SKM-1 treated with dmso at 0.1 percent for 144 hours (cell line): ENCODE results near the gene BLOC1S3.

Experiments used
- DNase-seq: peaks from one replicate; lab custom pipeline; 2025; ENCODE audit not compliant: unreplicated experiment; lab: John Stamatoyannopoulos, UW

Gene BLOC1S3

DNA sequence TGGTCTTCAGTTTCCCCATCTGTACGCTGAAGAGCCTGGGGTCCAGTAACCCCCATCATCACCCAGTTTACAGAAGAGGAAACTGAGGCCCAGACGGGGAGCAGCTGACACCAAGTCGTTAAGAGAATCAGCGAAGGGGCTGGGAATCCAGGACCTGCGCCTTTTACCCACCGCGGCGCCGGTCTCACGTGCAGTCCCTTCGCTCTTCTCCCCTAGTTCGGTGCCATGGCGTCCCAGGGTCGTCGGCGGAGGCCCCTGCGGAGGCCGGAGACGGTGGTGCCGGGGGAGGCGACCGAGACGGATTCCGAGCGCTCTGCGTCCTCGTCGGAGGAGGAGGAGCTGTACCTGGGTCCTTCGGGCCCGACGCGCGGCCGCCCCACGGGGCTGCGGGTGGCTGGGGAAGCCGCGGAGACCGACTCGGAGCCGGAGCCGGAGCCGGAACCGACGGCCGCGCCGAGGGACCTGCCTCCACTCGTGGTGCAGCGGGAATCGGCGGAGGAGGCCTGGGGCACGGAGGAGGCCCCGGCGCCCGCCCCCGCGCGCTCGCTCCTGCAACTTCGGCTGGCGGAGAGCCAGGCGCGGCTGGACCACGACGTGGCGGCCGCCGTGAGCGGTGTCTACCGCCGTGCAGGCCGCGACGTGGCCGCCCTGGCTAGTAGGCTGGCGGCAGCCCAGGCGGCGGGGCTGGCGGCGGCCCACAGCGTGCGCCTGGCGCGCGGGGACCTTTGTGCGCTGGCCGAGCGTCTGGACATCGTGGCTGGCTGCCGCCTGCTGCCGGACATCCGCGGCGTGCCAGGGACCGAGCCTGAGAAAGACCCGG is 698 bp downstream of the BLOC1S3 start:
- DNase-seq: no peak

DNA sequence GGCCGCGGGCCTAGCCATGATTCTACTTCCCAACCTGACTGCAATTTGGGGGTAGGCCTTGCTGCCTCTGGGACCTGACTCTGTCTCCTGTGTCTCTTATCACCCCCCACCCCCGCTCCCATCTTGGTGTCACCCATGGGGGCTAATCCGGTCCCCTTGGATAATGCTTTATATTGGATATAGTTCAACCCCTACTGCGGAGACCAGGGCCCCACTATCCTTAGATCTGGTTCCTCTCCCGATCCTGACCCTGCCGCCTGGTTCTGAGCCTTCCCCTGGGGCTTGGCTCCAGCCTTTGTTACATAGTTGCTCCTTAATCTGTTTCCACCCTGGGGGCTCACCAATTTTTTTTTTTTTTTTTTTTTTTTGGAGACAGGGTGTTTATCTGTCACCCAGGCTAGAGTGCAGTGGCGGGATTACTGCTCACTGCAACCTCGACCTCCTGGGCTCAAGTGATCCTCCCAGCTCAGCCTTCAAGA is 1.3 kb downstream of the BLOC1S3 start:
- no peak for DNase-seq

DNA sequence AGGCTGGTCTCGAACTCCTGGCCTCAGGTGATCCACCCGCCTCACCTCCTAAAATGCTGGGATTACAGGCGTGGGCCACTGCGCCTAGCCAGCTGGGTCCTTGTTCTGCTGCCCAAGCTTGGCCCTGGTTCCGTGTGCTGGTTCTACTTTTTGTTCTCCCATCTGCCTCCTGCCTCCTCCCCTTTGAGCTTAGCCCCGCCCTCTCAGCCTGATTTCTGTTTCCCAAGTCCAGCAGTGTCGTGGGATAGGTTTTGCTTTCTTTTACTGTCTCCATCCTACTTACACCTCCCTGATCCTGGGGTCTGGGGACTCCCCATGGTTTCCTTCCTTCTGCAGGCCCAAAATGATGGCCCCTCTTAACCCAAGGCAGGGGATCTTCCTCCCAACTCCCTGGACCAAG is 2.4 kb downstream of the BLOC1S3 start:
- no peak for DNase-seq

DNA sequence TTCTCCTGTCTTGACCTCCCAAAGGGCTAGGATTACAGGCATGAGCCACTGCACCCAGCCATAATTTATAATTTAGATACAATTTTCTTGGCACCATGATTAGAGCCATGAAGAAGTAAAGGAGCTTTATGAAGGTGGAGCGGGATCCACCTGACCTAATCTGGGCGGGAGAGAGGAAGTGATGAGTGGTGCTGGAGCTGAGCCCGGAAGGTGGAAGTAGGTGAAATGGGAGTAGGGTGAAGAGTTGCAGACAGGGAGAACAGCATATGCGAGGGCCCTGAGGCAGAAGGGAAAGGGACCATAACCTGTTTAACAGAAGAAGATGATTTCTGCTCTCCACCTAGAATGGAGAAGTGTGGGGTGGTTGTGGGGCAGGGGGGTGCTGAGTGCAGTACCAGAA is 4.2 kb downstream of the BLOC1S3 start:
- DNase-seq: no peak

DNA sequence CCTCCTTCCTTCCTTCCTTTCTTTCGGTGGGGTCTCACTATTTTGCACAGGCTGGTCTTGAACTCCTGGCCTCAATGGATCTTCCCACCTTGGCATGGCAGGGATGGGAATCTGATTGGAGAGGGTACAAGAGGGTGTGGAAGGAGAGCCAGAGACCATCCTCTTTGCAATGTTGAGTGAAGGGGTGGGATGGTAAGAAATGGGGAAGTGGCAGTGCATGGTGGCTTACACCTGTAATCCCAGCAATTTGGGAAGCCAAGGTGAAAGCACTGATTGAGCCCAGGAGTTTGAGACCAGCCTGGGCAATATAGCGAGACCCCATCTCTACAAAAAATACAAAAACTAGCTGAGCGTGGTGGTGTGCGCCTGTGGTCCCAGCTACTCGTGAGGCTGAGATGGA is 5.5 kb downstream of the BLOC1S3 start:
- no peak for DNase-seq

DNA sequence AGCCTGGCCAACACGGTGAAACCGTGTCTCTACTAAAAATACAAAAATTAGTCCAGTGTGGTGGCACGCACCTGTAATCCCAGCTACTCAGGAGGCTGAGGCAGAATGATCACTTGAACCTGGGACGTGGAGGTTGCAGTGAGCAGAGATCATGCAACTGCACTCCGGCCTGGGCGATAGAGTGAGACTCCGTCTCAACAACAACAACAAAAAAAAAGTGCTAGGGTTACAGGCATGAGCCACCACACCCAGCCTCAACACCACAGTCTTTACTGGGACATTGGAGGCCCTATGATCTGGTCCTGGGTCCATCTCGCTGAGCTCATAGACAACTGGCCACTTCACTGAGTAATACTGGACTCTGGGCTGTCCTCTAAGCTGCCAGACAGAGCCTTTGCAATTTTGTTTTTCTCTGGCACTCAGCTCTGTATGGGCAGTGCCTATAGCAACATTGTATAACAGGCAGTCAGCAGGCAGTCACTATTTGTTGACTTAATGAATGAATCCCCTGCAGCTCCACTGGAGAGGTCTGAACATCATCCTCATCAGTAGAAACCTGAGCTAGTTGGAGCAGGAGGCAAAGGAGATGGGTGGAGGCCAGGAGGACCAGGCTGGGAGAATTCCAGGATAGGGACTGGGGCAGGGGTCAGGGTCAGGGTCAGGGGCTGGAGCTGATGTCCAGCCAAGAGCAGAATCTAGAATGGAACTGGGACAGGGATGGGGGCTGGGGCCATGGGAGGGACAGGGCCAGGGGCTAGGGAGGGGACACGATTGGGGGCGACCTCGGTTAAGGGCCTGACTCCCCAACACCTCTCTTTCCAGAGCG is 8.1 kb downstream of the BLOC1S3 start:
- no peak for DNase-seq

DNA sequence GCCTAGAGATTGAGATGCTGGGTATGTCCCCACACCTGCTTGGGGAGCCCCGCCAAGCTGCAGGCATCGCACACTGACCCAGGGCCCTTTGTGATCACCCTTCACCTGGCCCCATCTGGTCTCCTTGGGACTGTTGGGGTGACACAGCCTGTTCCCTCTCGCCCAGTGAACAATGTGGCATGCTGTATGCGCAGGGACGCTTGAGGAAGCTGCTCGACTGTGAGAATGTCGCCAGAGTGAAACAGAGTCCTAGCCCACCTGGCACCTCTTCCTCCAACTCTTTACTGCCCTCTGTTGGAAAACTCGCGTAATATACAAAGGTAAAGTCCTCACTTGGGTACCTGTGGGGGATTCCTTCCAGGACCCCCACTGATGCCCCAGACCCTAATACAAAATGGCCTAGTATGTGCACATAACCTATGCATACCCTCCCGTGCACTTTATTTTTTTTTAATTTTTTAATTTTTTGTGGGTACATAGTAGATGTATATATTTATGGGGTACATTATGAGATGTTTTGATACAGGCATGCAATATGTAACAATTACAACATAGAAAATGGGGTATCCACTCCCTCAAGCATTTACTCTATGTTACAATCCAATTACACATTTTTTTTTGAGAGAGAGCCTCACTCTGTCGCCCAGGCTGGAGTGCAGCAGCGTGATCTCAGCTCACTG is 9.0 kb downstream of the BLOC1S3 start:
- DNase-seq: no peak

DNA sequence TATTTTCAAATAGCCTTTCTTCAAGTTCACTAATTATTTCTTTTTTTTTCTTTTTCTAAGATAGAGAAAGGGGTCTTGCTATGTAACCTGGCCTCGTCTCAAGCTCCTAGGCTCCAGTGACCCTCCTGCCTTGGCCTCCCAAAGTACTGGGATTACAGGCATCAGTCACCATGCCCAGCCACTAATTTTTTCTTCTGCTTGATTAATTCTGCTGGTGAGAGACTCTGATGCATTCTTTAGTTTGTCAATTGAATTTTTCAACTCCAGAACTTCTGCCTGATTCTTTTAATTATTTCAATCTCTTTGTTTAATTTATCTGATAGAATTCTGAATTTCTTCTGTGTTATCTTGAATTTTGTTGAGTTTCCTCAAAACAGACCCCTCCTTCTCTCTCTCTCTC is 11.4 kb downstream of the BLOC1S3 start:
- no peak for DNase-seq

DNA sequence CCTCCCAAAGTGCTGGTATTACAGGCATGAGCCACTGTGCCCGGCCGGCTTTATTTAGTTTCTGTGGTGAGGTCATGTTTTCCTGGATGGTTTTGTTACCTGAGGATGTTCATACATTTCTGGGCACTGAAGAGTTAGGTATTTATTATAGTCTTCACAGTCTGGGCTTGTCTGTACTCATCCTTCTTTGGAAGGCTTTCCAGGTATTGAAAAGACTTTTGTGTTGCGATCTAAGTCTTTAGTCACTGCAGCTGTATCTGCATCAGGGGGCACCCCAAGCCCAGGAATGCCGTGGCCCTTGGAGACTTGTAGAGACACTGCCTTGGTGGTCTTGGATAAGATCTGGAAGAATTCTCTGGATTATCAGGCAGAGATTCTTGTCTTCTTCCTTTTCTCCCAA is 12.8 kb downstream of the BLOC1S3 start:
- no peak for DNase-seq

DNA sequence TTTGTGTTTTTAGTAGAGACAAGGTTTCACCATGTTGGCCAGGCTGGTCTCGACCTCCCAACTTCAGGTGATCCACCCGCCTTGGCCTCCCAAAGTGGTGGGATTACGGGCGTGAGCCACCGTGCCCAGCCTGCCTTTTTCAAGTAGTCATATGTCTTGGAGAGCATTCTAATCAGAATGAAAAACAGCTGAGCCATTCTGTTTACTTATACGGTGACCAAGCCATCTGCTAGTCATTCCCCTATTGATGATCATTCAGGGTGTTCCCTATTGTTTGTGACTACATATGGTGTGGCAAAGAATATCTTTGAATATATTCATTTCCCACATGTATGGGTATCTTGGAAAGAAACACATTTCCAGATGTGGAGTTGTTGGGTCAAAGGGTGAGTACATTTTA is 17.2 kb downstream of the BLOC1S3 start:
- no peak for DNase-seq

DNA sequence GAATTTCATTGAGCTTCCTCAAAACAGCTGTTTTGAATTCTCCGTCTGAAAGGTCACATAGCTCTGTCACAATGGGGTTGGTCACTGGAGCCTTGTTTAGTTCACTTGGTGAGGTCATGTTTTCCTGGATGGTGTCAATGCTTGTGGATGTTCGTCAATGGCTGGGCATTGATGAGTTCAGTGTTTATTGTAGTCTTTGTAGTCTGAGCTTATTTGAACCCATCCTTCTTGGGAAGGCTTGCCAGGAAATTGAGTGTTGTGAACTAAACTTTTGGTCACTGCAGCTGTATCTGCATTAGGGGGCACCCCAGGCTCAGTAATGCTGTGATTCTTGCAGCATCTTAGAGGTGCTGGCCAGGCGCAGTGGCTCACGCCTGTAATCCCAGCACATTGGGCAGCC is 22.0 kb downstream of the BLOC1S3 start:
- no peak for DNase-seq

DNA sequence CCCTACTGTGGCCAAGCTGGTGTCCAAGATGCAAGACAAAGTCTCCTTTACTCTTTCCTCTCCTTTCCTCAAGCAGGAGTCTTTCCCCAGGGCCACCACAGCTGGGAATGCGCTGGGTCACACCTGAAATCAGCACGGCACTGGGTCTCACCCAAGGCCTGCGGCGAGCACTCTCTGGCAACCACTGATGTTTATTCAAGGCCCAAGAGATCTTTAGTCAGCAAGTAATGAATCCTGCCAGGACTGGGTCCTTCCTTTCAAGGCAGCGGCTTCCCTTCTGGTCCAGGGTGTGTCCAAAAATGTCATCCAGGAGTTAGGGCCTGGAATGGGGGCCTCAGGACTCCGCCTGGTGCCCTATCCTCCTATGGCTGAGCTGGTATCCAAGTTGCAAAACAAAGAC is 24.1 kb downstream of the BLOC1S3 start:
- DNase-seq: no peak

DNA sequence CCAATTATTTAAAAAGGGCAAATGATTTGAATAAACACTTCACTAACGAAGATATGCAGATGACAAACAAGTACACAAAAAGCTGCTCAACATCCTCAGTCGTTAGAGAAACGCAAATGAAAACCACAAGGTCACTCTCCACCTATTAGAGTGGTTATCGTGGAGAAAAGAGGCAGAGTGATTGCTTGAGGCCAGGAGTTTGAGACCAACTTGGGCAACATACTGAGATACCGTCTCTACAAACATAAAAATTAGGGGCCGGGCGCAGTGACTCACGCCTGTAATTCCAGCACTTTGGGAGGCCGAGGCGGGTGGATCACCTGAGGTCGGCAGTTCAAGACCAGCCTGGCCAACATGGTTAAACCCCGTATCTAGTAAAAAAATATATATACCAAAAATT is 27.2 kb downstream of the BLOC1S3 start:
- DNase-seq: no peak

DNA sequence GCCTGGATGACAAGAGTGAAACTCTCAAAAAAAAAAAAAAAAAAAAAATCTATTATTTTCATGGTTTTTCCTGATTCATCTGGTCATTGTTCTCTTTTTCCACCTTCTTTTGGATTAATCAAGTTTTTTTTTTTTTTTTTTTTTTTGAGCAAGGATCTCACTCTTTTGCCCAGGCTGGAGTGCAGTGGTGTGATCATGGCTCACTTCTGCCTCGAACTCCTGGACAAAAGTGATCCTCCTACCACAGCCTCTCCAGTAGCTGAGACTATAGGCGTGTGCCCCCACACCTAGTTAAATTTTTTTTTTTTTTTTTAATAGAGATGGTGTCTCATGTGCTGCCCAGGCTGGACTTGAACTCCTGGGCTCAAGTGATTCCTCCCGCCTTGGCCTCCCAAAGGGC is 27.7 kb downstream of the BLOC1S3 start:
- no peak for DNase-seq

DNA sequence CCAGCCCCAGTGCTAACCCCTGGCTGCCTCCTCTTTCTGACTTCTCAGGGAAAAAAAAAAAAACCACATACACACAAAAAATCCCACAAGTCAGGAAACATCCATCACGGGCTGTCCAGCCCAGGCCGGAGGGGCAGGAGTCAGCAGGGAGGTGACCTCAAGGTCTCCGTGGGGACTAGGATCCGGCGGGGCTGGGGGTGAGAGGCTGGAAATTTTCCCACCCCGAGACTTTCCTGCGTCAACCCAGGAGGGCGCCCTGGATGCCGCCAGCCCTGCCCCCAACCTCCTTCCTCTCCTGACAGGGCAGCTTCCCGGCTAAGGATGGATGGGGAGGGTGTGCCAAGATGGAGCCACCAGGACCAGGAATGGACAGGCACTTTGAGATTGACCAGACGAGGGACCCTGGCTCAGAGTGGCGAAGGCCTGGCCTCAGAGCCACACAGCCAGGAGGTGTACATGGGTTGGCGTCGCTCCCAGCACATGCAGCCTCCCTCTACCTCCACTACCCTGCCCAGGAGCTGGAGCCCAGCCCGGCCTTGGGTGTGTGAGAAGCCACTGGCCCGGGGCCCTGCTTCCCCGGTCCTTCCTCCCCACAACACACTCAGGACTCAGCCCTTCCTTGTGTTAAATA is 33.3 kb downstream of the BLOC1S3 start:
- no peak for DNase-seq

DNA sequence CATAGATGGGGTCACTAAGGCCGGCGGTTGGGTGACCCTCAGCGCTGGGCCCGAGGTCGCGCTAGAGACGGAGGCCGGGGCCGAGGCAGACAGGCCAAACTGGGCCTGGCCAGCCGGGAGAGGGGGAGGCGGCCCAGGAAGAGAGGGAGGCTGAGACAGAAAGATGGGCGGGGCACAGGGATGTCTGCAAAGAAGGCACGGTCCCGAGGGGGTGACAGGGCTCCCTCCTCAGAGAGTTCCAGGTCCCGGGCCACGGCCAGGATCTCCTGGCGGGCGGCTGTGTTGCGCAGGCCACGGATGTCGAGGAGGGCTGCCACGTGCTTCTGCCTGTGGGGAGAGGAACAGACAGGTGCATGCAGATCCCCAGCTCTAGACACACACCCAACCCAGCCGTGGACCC is 34.4 kb downstream of the BLOC1S3 start:
- DNase-seq: no peak

DNA sequence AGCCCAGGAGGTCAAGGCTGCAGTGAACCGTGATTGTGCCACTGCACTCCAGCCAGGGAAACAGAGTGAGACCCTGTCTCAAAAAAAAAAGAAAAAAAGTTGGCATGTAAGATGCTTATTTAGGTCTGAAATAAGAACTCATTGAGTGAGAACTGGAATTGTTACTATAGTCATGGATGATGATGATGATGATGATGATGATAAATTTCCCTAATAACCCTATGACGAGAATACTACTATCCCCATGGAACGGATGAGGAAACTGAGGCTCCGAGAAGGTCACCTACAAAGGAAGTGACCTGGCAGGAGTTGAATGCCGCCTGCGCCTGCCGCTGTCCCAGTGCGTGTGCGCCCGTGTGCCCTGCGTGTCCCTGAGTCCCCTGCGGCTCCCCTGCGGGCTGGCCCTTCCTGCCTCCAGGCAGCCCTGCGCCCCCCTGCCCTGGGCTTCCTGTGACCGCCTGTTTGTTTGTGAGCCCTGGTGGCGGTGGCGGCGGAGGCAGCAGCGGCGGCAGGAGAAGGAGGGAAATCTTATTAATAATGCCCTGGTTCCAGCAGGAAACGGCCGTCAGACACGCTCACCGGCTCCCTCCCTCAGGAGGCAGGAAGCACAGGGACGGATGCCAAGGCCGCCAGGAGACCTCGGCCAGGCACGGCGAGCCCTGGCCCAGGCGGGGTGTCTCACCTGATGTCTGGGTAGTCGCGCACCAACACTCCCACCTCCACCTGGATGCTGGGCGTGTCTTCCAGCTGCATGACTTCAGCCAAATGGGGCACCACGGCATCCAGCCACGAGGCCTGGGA is 37.0 kb downstream of the BLOC1S3 start:
- no peak for DNase-seq

DNA sequence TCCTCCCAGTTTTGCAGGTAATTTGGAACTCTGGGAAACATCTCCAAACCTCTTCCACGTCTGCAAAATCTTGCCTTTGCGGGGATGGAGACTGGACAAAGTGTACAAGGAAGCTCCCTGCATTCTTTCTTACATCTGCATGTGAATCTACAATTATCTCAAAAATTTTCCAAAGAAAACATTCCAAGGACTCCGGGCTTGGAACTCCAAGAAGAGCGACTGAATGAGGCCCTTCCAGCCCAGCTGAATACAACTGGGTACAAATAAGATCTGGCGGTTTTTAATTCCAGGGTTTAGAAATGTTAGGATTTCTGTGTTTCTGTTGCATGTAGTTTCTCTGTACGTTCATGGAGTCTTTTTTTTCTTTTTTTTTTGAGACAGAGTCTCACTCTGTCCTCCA is 38.1 kb downstream of the BLOC1S3 start:
- no peak for DNase-seq

DNA sequence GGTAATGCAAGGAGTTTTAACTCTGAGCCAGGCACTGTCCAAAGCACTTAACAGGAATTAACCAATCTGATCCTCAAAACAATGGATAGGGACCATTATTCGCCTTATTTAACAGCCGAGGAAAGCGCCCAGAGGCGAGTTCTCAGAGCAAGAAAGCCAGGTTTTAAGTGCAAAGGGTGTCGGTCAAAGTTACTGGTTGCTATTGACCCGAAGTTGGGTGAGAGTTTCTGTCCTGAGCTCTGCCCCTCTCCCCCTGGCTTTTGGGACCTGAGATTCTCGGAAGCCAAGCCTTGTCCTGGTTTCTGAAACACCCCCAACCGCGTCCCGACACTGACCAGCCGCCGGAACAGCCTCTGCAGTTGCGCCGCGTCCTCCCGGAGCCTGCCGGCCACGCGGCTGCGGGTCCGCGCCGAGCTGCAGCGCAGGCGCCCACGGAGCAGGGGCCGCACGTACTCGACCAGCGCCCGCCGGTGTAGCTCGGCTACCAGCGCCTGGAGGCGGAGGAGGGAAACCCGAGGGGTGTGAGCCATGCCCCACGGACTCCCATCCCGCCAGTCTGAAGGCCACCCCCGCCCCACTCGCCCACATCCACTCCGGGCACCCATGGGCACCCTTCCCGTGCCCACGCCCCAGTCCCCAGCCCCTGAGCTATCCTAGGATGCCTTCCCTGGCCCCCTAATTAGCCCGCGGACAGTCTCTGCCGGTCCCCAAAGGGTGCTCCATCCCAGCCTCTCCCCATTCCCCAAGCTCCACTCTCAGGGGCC is 38.8 kb downstream of the BLOC1S3 start:
- DNase-seq: no peak

DNA sequence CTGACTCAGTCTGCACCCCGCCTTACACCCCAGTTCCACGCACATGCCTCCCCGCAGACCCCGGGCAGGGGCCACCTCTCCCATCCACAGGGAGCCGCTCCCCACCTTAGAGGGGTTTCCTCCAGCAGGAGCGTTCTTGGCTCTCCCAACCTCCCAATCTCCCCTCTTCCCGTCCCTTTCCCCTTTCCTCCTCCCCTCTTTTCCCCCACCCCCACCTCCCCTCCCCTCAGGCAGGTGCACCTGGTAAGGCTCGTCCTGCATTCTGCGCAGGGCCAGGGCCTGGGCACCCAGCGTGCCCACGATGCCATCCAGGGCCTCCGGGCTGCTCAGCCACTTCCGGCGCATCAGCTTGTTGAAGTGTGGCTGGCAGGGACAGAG is 39.4 kb downstream of the BLOC1S3 start:
- DNase-seq: no peak
